ENCODE results near the gene ITGB4.

The ITGB4 gene

DNA sequence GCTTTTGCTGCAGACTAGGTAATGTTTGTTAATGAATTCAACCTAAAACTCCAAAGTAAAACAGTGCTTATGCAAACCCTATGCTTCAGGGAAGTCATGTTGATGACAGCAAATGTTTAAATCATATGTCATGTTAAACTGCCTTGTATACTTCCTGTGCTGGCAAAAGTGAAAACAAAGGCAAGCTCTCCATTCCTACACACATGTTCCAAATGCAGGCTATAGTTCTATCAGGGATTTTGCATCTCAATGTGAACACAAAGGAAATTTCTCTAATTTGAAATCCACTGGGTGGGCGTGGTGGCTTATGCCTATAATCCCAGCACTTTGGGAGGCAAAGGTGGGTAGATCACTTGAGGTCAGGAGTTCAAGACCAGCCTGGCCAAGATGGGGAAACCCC, 82.6 kb downstream of the ITGB4 start:
- DNase-seq: no peak

DNA sequence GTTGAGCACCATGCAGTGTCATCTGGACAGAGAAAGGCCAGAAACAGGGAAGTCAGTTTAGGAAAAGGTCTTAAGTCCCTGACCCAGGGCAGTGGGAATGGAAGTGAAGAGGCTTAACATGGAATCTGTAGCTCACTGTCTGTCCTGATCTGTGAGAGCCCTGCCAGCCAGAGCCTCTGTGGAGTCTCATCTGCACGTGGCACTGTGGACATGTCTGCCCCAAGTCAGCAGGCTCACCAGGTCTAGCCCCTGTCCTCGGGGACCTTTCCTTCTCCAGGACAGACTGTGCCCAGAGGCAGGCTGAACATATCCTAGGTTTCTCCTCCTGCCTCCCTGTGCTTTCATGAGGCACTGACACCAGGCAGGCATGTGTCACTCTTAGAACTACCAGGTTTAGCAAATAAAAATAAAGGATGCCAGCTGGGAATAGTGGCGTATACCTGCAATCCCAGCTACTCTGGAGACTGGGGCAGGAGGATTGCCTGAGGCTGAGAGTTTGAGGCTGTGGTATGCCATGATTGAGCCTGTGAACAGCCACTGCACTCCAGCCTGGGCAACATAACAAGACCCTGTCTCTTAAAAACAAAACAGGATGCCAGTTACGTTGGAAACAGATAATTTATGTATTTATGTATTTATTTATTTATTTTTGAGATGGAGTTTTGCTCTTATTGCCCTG, 85.7 kb downstream of the ITGB4 start:
- DNase-seq: no peak
